Activated gamma-delta T cell (primary cell): ENCODE data around the gene RBM15B.
A peak's percentile ranks its signal among the peaks of the same experiment; 100 is the strongest.
"Not testable (repeated sequence)": the region's sequence is repeated elsewhere in the genome, so short reads cannot be mapped to it uniquely, and the experiment has no call there.

Experiments used
- DNase-seq: peaks from one replicate; lab custom pipeline; 2025; lab: John Stamatoyannopoulos, UW
- total RNA-seq, 2 donors: gene quantifications; one replicate each; lab custom pipeline; 2026; lab: John Stamatoyannopoulos, UW

RBM15B gene
- 145 to 154 reads per million in 2 donors for total RNA-seq

- DNase-seq, result peak; percentile 98
Observed at GRCh38 chr3:51391075-51391565, at the start of gene RBM15B. Gene RBM15B, plus strand, starts transcription at chr3:51391285. Its CDS starts 115 bp downstream, at chr3:51391400.

GRCh38 chr3:51343918-51344687, 47.0 kb upstream of the RBM15B start:
- DNase-seq, result no peak

GRCh38 chr3:51350751-51351150, 40.3 kb upstream of the RBM15B start:
- DNase-seq, result no peak

- no peak for DNase-seq
Observed at GRCh38 chr3:51353131-51353530, 38.0 kb upstream of the RBM15B start.

GRCh38 chr3:51353691-51354090, 37.4 kb upstream of the RBM15B start:
- no peak for DNase-seq

GRCh38 chr3:51354172-51354571, 36.9 kb upstream of the RBM15B start:
- no peak for DNase-seq

- DNase-seq, result no peak
Observed at GRCh38 chr3:51354731-51355615, 36.1 kb upstream of the RBM15B start.

- no peak for DNase-seq
Observed at GRCh38 chr3:51355891-51356578, 35.0 kb upstream of the RBM15B start.

- no peak for DNase-seq
Observed at GRCh38 chr3:51357856-51358255, 33.2 kb upstream of the RBM15B start.

GRCh38 chr3:51358981-51359380, 32.1 kb upstream of the RBM15B start:
- no peak for DNase-seq

GRCh38 chr3:51360806-51361205, 30.3 kb upstream of the RBM15B start:
- DNase-seq, result no peak

- no peak for DNase-seq
Observed at GRCh38 chr3:51361746-51362145, 29.3 kb upstream of the RBM15B start.

- no peak for DNase-seq
Observed at GRCh38 chr3:51362476-51362875, 28.6 kb upstream of the RBM15B start.

GRCh38 chr3:51368276-51368675, 22.8 kb upstream of the RBM15B start:
- DNase-seq, result not testable (repeated sequence)

GRCh38 chr3:51371943-51372557, 19.0 kb upstream of the RBM15B start:
- no peak for DNase-seq

GRCh38 chr3:51373658-51374421, 17.2 kb upstream of the RBM15B start:
- DNase-seq, result no peak

GRCh38 chr3:51374456-51374855, 16.6 kb upstream of the RBM15B start:
- no peak for DNase-seq

GRCh38 chr3:51375136-51375535, 15.9 kb upstream of the RBM15B start:
- no peak for DNase-seq

GRCh38 chr3:51375571-51375970, 15.5 kb upstream of the RBM15B start:
- DNase-seq, result no peak

GRCh38 chr3:51378065-51378464, 13.0 kb upstream of the RBM15B start:
- no peak for DNase-seq

GRCh38 chr3:51378726-51379125, 12.4 kb upstream of the RBM15B start:
- DNase-seq, result no peak
